M059J (cell line): ENCODE data around the gene TRIM16. TPM values are rescaled to one million over a fixed set of nuclear protein-coding genes. Genes with fewer than 3 reads are reported as not detected.
"Not testable (repeated sequence)": the region's sequence is repeated elsewhere in the genome, so short reads cannot be mapped to it uniquely, and the experiment has no call there.

Experiments
- DNase-seq: peaks from one replicate; pipeline ENCODE4 v3.0.0-alpha.2; 2012; ENCODE audit warnings: low read depth
- total RNA-seq: library from RNA; depleted of rRNA; stranded (reverse); fragments of >200 nt; shearing (Covaris generic); gene quantifications from 2 replicates; pipeline ENCODE4 v1.2.3, GENCODE V29; 2014; rRNA removed

Gene TRIM16
- total RNA-seq, result 39.0 and 44.3 TPM in 2 replicates

DNA sequence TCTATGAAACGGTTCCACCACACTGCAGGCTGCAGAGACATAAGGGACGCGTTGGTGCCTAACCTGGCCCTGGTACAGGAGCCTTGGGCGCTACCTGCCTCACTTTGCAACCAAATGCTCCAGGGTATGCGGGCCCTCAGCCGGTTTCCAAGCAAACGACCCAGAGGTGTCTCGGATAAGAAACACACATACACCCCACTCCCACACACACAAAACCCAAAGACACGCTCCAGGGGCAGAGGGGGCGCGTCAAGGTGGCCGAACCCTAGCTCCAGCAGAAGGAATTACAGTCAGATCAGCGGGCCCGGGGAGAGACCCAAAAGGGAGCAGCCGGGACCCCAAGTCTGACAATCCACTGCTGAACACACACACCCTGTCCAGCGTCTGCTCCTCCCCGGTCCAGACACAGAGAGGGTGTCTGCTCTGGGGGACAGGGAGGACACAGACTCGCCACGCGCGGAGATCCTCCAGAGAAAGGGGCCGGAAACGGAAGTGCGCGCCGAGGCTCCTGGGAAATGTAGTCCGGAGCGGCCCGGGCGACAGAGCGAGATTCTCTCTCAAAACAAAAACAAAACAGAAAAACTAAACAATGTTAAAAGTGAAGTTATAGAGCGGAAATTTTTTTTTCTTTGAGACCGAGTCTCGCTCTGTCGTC is at the start of gene TRIM16:
Gene TRIM16, minus strand, starts transcription at position 488 of the 655 bp plus-strand sequence. CDS start 32,702 bp downstream, outside the sequence.
- DNase-seq, result peak; percentile 55

- DNase-seq, result not testable (repeated sequence)
Measured at GRCh38 chr17:15733174-15733789, 49.2 kb upstream of the TRIM16 start.

GRCh38 chr17:15731900-15732299 is 47.8 kb upstream of the TRIM16 start, which contains the start of gene TBC1D26:
TSS of gene TBC1D26 (plus strand) at chr17:15732283. CDS start at chr17:15735349, 3,066 bp downstream.
- not testable (repeated sequence) for DNase-seq

- DNase-seq, result not testable (repeated sequence)
Measured at GRCh38 chr17:15730535-15730934, 46.4 kb upstream of the TRIM16 start.

DNA sequence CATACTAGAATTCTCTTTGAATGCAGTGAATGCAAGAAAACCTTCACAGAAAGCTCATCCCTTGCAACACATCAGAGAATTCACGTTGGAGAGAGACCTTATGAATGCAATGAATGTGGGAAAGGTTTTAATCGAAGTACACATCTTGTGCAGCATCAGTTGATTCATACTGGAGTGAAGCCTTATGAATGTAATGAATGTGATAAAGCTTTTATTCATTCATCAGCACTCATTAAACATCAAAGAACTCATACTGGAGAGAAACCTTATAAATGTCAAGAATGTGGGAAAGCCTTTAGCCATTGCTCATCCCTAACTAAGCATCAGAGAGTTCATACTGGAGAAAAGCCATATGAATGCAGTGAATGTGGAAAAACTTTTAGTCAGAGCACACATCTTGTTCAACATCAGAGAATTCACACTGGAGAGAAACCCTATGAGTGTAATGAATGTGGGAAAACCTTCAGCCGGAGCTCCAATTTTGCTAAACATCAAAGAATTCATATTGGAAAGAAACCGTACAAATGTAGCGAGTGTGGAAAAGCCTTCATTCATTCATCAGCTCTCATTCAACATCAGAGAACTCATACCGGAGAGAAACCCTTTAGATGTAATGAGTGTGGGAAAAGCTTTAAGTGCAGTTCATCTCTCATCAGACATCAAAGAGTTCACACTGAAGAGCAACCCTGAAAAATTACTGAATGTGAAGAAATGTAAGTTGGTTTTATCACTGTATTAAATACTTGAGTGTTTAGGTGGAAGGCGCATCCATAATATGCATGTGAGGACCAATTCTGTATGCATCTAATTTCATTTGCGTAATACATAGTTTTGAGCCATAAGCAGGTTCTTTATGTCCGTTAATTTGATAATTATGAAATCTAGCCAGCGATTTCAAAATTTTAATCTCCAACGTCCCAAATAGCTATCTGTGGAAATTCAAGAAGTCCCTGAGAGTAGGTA is 32.8 kb upstream of the TRIM16 start:
- not testable (repeated sequence) for DNase-seq

DNA sequence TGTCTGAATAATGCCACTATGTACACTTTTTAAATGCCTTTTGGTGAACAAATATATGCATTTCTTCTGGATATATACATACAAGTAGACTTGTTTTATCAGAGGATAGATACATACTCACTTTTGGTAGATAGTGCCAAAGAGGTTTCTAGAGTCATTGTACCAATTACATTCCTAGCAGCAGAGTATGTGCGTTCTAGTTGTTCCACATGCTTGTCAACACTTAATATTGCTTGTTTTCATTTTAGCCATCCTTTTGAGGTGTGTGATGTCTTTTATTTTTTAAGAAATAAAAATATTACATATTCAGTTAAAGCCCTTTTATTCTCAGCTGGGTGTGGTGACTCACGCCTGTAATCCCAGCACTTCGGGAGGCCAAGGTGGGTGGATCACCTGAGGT is 24.8 kb upstream of the TRIM16 start:
- DNase-seq, result not testable (repeated sequence)

- not testable (repeated sequence) for DNase-seq
Measured at GRCh38 chr17:15704813-15705212, 20.7 kb upstream of the TRIM16 start.

GRCh38 chr17:15704239-15704638 is 20.1 kb upstream of the TRIM16 start:
- not testable (repeated sequence) for DNase-seq

GRCh38 chr17:15699937-15700336 is 15.8 kb upstream of the TRIM16 start:
- DNase-seq, result not testable (repeated sequence)

GRCh38 chr17:15699413-15699924 is 15.4 kb upstream of the TRIM16 start, which contains the start of gene ZNF286A:
TSS of gene ZNF286A (plus strand) at chr17:15699752. CDS start at chr17:15700330, 578 bp downstream.
- peak; percentile 99 for DNase-seq

DNA sequence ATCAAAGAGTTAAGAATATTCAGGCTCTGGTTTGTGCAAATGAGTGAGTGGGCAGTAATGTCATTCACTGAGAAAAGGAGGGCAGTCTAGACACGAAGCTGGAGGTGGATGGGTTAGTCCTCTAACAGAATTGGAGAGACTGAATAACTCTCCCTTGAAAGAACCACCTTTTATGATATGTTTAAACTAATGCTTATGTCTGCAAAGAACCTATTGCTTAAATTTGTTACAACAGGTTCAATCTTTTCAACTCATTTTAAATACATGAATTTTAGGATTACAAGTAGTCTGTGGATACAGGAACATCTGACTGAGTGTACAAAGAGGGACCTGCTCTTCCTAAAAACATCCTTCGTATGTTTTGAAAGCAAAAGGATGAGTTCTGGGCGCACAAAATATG is 14.9 kb upstream of the TRIM16 start:
- not testable (repeated sequence) for DNase-seq

- not testable (repeated sequence) for DNase-seq
Measured at GRCh38 chr17:15687494-15687893, 3.4 kb upstream of the TRIM16 start.

DNA sequence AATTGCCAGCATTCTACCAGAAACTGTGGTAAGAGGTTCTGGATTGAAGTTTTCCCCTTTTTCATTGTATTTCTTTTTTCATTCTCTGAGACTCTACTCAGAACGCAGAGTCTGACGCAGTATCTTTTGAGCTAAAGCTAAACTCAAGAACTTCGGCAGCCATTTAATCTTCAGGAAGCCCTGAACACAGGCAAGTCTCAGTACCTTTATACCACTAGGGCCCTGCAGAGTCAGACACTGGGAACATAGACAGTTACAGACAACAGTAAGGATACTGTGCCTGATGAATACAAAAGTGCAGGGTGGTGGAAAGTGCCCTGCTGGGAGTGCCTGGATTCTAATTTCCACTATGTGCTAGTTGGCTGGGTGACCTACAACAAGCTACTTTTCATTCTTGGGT is 976 bp downstream of the TRIM16 start:
- not testable (repeated sequence) for DNase-seq

- not testable (repeated sequence) for DNase-seq
Measured at GRCh38 chr17:15675991-15676390, 8.1 kb downstream of the TRIM16 start.

GRCh38 chr17:15674640-15675039 is 9.5 kb downstream of the TRIM16 start:
- DNase-seq, result not testable (repeated sequence)

DNA sequence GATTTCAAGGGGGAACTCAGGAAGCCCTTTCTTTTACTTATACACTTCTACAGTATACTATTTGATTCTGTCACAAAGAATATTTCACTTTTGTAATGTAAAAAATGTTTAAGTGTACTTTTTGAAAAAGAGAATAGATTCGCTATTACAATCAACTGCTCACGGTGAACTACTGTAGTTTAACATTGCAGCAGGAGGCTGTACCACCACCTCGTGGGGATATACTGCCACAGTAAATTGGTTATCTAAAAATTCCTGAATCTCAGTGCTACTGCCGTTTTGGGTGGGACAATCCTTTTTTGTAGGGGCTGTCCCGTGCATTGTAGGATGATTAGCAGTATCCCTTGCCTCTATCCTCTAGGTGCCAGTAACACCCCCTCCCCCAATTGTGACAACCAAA is 14.6 kb downstream of the TRIM16 start:
- not testable (repeated sequence) for DNase-seq

- no peak for DNase-seq
Measured at GRCh38 chr17:15663691-15664090, 20.4 kb downstream of the TRIM16 start.

GRCh38 chr17:15663176-15663575 is 20.9 kb downstream of the TRIM16 start:
- DNase-seq, result no peak

DNA sequence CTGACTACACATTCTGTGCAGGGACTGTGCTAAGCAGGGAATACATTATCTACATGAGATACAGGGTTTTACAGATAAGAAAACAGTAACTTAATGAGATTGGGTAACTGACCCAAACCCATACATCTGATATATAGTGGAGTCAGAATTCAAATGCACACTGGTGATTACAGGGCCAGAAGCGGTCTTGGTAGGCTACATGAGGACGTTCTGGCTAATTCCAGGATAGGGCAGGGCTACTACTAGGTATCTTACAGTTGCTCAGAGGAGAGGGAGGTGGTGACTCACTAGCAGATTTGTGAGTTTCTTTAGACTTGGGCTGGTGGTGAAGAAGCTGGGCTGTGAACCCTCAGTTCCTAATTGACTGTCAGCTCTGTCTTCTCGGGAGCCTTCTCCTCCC is 21.4 kb downstream of the TRIM16 start:
- no peak for DNase-seq

DNA sequence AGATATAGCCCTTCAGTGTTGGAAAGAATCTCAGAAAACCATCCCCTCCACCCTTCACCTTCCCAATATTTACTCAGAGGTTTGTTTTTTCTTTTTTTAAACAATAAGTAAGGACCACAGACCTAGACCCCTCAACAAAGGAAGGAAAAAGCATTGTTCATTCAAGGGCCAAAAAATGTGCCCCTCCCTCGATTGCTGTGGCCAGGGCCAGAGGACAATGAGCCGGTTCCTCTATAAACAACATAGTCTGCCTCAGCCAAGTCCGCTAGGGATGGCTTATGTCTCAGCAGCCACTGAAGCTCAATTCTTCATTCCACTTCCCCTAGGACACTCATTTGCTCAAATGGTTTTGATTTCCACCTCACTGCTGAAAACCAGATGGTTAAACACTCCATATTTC is 24.0 kb downstream of the TRIM16 start:
- DNase-seq, result no peak

GRCh38 chr17:15659663-15660062 is 24.4 kb downstream of the TRIM16 start:
- peak; percentile 77 for DNase-seq

- peak; percentile 16 for DNase-seq
Measured at GRCh38 chr17:15659236-15659635, 24.9 kb downstream of the TRIM16 start.
